WI38 (cell line): ENCODE measurements around the gene OR56A4.

Source experiments
- H3K4me3 ChIP-seq: 2 replicates; pipeline ENCODE4 v1.5.1; 2011; ENCODE audit warnings: low read depth, mild to moderate bottlenecking, control low read depth, low read length
- CTCF ChIP-seq: IDR thresholded peaks from 2 replicates; pipeline ENCODE4 v1.5.1; 2012; ENCODE audit warnings: low read depth, mild to moderate bottlenecking, control low read depth, low read length

OR56A4 gene

DNA sequence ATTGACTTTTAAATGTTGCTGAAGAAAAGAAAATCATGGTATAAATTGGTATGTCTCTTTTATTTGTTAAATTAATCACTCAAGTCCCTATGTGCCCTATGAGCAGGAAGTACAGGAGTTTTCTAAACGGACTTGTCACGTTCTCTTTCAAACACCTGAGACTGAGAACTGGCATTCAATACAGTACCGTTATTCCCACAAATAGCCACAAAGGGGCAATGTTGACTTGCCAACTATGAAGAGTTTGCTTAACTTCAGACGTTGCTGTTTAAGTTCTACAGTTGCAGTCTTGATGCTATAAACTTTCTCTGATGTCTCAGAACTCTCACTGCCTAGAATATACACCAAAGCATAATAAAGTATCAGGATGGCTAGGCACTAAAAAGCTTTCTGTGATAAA lies 16.2 kb upstream of the OR56A4 start:
- H3K4me3 ChIP-seq, result no peak overlapping the region

DNA sequence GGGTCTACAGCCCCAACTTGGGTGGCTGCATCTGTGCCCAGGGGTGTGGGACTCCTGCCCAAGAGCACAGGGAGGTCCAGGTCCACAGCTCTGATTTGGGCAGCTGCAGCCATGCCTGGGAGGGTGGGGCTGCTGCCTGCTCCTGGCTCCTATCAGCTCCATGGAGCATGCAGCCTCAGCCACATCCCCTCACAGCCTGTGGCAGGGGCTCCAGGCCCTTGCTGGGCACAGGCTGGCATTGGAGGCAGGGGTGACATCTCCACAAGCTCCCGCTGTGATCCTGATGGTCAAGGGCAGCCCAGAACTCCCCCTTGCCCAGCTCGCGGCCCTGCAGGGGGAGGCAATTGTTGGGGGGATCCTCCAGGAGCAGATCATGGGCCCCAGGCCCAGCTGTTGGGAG lies 6.3 kb upstream of the OR56A4 start:
- no peak overlapping the region for H3K4me3 ChIP-seq
- TF ChIP-seq CTCF, result no peak

More for the DNA sequence above, 16.2 kb upstream of the OR56A4 start:
- no peak for TF ChIP-seq CTCF

- no peak overlapping the region for H3K4me3 ChIP-seq
- no peak for TF ChIP-seq CTCF
These were observed 5.4 kb upstream of the OR56A4 start for GRCh38 chr11:6012035-6012668.

- TF ChIP-seq CTCF, result no peak
These were observed 351 bp downstream of the OR56A4 start for GRCh38 chr11:6006395-6006794.

DNA sequence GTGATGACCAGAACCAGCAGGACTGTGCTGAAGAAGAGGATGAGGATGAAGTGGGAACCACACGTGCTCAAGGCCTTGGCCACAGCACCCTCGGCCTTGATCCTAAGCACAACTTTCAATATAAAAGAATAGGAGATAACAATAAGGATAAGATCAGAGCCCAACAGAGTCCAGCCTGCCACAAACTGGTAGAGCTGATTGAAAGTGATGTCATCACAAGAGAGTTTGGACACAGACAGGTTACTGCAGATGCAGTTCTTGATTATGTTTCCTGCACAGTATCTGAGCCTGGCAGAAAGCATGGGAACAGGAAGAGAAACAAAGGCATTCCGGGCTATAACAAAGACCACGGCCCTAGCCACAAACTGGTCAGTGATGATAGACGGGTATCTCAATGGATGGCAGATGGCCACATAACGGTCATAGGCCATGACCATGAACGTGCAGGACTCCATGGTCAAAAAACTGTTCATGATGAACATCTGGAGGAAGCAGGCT lies 4.5 kb downstream of the OR56A4 start:
- TF ChIP-seq CTCF, result no peak
- H3K4me3 ChIP-seq, result no peak overlapping the region

More at GRCh38 chr11:6006395-6006794, 351 bp downstream of the OR56A4 start:
- no peak overlapping the region for H3K4me3 ChIP-seq

DNA sequence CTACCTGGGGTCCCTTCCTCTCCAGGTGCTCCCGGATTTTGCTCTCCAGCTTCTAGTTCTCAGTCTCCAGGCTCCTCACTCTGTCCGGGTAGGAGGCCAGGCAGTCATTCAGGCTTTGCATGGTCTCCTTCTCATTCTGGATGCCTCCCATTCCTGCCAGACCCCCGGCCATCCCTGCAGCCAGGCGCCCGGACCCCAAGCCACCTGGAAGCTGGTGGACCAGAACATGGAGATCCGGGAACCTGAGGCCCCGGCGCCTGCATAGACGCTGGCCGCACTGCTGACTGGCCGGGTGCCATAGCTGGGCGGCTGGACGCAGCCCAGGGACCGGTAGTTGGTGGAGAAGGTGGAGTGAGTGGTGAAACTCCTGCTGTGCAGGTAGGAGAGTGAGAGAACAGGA lies 12.0 kb downstream of the OR56A4 start:
- no peak overlapping the region for H3K4me3 ChIP-seq
- no peak for TF ChIP-seq CTCF

- TF ChIP-seq CTCF, result peak; percentile 9; the same call in 1 of the 2 replicates
- H3K4me3 ChIP-seq, result no peak overlapping the region
These were observed 14.0 kb downstream of the OR56A4 start for GRCh38 chr11:5992604-5993251.
